Bone marrow (tissue), 2 donors: Measurements from ENCODE around the gene IFNA16.
"Not testable (repeated sequence)": the region's sequence is repeated elsewhere in the genome, so short reads cannot be mapped to it uniquely, and the experiment has no call there.

Source experiments
- DNase-seq, 2 donors: peaks; one replicate each; lab custom pipeline; 2025; lab: John Stamatoyannopoulos, UW

Gene IFNA16

GRCh38 chr9:21217211-21217610 lies at the start of gene IFNA16:
Gene IFNA16, minus strand, starts transcription at chr9:21217311. Its CDS starts 6 bp downstream, at chr9:21217305.
- not testable (repeated sequence) for DNase-seq

GRCh38 chr9:21265421-21266189 lies 48.5 kb upstream of the IFNA16 start:
- no peak for DNase-seq

- DNase-seq = peak in 1 of 2 donors; percentile 36
Measured at GRCh38 chr9:21255538-21256212, 38.6 kb upstream of the IFNA16 start.

- peak in 1 of 2 donors; percentile 82 for DNase-seq
Measured at GRCh38 chr9:21252721-21253547, 35.8 kb upstream of the IFNA16 start.

- no peak for DNase-seq
Measured at GRCh38 chr9:21251638-21252037, 34.5 kb upstream of the IFNA16 start.

- no peak for DNase-seq
Measured at GRCh38 chr9:21251190-21251589, 34.1 kb upstream of the IFNA16 start.

- no peak for DNase-seq
Measured at GRCh38 chr9:21244836-21245235, 27.7 kb upstream of the IFNA16 start.

- DNase-seq = no peak
Measured at GRCh38 chr9:21239911-21240310, 22.8 kb upstream of the IFNA16 start, which contains the start of gene IFNA14. Gene IFNA14, minus strand, starts transcription at chr9:21240005. Its CDS starts 70 bp downstream, at chr9:21239935.

GRCh38 chr9:21236360-21236714 lies 19.2 kb upstream of the IFNA16 start:
- not testable (repeated sequence) for DNase-seq

- DNase-seq = peak in 1 of 2 donors; percentile 70
Measured at GRCh38 chr9:21235468-21236359, 18.6 kb upstream of the IFNA16 start.

GRCh38 chr9:21234153-21234687 lies 17.1 kb upstream of the IFNA16 start:
- no peak for DNase-seq

- no peak for DNase-seq
Measured at GRCh38 chr9:21233258-21233657, 16.1 kb upstream of the IFNA16 start.

- no peak for DNase-seq
Measured at GRCh38 chr9:21228122-21228521, 11.0 kb upstream of the IFNA16 start, which contains the start of gene IFNA17. Gene IFNA17, minus strand, starts transcription at chr9:21228222. Its CDS starts 49 bp downstream, at chr9:21228173.

GRCh38 chr9:21213411-21214326 lies 3.4 kb downstream of the IFNA16 start:
- DNase-seq = not testable (repeated sequence)

- DNase-seq = not testable (repeated sequence)
Measured at GRCh38 chr9:21212160-21212559, 5.0 kb downstream of the IFNA16 start.

GRCh38 chr9:21210782-21211181 lies 6.3 kb downstream of the IFNA16 start:
- DNase-seq = not testable (repeated sequence)

- DNase-seq = no peak
Measured at GRCh38 chr9:21210311-21210710, 6.8 kb downstream of the IFNA16 start.

GRCh38 chr9:21207043-21207442 lies 10.1 kb downstream of the IFNA16 start, which contains the start of gene IFNA10:
Gene IFNA10, minus strand, starts transcription at chr9:21207143. Its CDS starts 46 bp downstream, at chr9:21207097.
- not testable (repeated sequence) for DNase-seq

GRCh38 chr9:21205204-21205603 lies 11.9 kb downstream of the IFNA16 start:
- no peak for DNase-seq

GRCh38 chr9:21202105-21202504 lies 15.0 kb downstream of the IFNA16 start, which contains the start of gene IFNA7:
Gene IFNA7, minus strand, starts transcription at chr9:21202205. Its CDS starts 40 bp downstream, at chr9:21202165.
- DNase-seq = not testable (repeated sequence)
